GM18499 (cell line): Measurements from ENCODE around the gene VWA3A.
"Not testable (repeated sequence)": the region's sequence is repeated elsewhere in the genome, so short reads cannot be mapped to it uniquely, and the experiment has no call there.

Experiments used
- ATAC-seq: cut with Tn5 transposase; IDR thresholded peaks from one replicate; pipeline ENCODE4 v1.9.1; 2021; ENCODE audit warnings: moderate number of reproducible peaks; ENCODE audit not compliant: insufficient read depth, unreplicated experiment

The VWA3A gene

GRCh38 chr16:22081050-22081449, 11.3 kb upstream of the VWA3A start:
- ATAC-seq = no peak

- ATAC-seq = no peak
Observed at GRCh38 chr16:22086440-22086839, 5.9 kb upstream of the VWA3A start.

GRCh38 chr16:22088642-22089041, 3.7 kb upstream of the VWA3A start:
- ATAC-seq = no peak

GRCh38 chr16:22089910-22090309, 2.4 kb upstream of the VWA3A start:
- ATAC-seq = no peak

DNA sequence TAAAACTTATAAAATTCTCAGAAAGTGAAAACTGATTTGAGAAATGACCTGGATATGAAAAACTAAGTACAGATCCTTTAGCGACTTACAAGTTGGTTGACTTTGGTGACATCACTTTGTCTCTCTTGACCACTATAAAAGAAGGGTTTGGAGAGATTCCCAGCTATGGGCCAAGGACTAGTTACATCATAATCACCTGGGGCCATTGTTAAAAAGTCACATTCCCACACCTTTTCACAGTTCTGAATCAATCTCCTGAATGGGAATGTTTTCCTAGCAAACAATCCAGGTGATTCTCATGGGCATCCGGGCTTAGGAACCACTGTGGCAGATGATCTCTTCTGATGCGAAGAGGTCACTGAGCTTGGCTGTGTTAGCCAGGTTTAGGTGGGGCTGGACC, 620 bp upstream of the VWA3A start:
- ATAC-seq = no peak

DNA sequence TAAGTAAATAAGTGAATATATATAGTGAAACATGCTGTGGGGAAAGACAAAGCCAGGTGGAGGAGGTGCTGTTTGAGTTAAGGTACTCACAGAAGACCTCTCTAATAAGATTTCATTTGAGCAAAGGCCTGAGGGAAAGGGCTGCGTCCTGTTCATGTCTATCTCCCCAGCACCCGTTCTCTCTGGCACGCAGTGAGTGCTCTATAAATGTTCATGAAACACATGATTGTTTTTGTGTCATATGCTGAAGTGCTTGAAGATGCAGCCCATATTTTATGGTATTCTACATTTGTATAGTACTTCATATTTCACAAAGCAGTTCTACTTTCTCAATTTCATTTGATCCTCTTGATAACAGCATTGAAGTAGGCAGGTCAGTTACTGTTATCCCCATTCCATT, 990 bp downstream of the VWA3A start:
- no peak for ATAC-seq

DNA sequence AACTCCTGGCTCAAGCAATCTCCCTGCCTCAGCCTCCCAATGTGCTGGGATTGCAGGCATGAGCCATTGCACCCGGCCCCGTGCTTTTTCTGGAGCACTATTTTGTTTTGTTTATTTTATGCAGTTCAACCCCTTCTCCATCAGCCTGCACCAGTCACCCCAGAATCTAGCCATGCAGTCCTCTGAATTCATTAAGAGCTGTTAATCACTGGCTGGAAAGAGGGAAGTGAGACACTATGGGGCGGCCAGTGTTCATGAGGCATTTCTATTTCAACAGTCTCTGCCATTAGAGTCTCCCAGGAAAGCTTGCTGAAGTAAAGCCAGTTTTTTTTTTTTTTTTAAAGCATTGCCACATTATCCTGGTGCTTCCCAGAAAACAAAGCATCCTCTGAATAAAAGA, 1.7 kb downstream of the VWA3A start:
- ATAC-seq = no peak

DNA sequence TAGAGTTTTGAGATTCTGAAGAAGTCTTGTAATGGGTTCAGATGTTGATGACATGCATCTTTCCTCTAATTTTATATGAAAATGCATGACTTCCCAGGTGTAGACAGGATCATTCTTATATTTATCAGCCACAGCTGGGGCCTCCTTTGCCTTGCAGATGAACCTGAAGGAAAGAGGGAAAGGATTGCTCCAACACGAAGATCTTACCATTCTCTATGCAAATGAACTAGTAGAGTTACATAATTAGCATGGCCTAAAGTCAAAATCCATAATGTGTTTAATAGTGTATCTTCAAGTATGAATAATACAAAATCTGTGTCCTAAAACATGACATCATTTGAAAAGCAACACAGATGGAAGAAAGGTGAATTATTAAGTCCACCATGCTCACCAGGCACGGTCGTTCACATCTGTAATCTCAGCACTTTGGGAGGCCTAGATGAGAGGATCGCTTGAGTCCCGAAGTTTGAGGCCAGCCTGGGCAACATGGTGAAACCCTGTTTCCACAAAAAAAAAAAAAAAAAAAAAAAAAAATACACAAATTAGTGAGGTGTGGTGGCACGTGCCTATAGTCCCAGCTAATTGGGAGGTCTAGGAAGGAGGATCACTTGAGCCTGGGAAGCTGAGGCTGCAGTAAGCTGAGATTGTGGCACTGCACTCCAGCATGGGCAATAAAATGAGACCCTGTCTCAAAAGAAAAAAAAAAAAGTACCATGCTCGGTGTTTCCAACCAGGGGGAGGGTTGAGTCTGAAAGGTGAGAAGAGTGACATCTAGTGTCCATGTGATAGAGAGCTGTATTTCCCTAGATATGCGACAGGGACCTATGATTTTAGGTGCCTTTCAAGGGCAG, 6.3 kb downstream of the VWA3A start:
- ATAC-seq = no peak

- no peak for ATAC-seq
Observed at GRCh38 chr16:22099256-22099975, 7.1 kb downstream of the VWA3A start.

- no peak for ATAC-seq
Observed at GRCh38 chr16:22103441-22103840, 11.1 kb downstream of the VWA3A start.

DNA sequence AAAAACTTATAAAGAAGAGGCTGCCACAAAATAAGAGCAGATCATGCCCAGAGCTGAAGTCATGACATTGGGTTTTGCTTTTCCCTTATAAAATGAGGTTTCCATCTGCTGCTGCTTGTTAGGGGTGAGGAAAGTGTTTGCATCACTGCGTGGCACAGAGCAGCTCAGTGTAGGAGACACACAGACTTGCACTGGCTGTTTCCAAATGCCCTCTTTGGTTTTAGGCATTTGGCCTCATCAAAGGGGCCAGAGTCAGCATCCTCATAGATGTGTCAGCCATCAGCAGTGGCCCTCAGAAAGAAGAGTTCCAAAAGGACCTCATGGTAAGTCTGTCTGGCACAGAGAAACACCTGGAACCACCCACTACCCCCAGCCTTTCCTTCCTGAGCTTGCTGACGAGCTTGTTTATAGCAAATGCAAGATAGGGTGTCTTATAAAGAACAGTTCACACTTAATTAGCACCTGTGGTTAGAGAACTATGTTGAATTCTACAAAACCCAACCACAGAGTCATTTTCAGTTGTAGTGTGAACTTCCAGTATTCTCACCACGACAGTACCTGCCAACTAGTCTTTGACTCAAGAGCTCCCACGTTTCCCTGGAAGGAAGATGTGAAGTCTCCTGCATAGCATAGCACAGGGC, 17.0 kb downstream of the VWA3A start:
- no peak for ATAC-seq

DNA sequence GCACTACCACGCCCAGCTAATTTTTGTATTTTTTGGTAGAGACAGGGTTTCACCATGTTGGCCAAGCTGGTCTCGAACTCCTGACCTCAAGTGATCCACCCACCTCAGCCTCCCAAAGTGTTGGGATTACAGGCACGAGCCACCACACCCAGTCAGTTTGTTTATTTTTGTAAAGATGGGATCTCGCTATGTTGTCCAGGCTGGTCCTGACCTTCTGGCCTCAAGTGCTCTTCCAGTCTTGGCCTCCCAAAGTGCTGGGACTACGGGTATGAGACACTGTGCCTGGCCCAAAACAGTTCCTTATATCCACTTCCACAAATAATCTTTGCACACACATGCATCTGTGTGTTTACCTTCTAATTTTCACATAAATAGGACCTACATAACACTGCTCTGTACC, 19.3 kb downstream of the VWA3A start:
- ATAC-seq = not testable (repeated sequence)

DNA sequence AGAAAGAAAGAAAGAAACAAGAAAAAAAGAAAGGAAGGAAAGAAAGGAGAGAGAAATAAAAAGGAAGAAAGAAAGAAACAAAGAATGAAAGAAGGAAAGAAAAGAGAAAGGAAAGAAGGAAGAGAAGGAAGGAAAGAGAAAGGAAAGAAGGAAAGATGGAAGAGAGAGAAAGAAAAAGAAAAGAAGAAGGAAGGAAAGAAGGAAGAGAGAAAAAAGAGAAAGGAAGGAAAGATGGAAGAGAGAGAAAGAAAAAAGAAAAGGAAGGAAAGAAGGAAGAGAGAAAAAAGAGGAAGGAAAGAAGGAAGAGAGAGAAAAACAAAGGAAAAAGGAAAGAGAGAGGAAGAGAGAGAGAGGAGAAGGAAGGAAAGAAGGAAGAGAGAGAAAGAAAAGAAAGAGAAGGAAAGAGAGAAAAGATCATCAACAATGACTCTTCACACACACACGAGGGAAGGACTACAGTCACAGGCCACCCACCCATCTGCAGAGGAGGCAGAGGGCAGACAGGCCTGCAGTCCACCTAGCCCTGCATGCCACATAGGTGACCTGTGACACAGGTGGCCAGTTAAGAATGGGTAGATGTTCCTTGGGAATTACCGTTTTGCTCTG, 23.9 kb downstream of the VWA3A start:
- no peak for ATAC-seq

- ATAC-seq = no peak
Observed at GRCh38 chr16:22117609-22118008, 25.3 kb downstream of the VWA3A start.

- no peak for ATAC-seq
Observed at GRCh38 chr16:22120440-22120839, 28.1 kb downstream of the VWA3A start.

DNA sequence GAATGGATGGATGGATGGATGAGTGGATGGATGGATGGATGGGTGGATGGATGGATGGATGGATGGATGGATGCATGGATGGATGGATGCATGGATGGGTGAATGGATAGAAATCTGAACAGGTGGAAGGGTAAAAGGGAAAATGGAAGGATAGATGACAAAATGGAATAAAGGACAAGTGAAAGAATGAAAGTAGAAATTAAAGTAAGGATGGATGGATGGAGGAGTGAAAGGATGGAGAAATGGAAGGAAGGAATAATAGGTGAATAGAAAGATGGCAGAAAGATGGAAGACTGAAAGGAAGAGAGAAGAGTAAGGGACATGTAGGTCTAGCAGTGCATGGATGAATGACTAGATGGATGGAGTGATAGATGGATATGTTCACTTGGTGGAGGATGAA, 29.9 kb downstream of the VWA3A start:
- ATAC-seq = no peak

GRCh38 chr16:22123146-22123545, 30.8 kb downstream of the VWA3A start:
- ATAC-seq = no peak

- no peak for ATAC-seq
Observed at GRCh38 chr16:22123759-22124490, 31.6 kb downstream of the VWA3A start.

GRCh38 chr16:22124583-22125284, 32.4 kb downstream of the VWA3A start:
- no peak for ATAC-seq
